ENCODE results near the gene MAGI2. TPM values are rescaled to one million over a fixed set of nuclear protein-coding genes. Genes with fewer than 3 reads are reported as not detected.
A peak's percentile ranks its signal among the peaks of the same experiment; 100 is the strongest.
"Not testable (repeated sequence)": the region's sequence is repeated elsewhere in the genome, so short reads cannot be mapped to it uniquely, and the experiment has no call there.

The MAGI2 gene
- total and polyA plus RNA-seq, 2 donors (not counting 3 experiments of a cell fraction or from before 2014, with no cell fraction given): 0.28 to 6.0 TPM

DNA sequence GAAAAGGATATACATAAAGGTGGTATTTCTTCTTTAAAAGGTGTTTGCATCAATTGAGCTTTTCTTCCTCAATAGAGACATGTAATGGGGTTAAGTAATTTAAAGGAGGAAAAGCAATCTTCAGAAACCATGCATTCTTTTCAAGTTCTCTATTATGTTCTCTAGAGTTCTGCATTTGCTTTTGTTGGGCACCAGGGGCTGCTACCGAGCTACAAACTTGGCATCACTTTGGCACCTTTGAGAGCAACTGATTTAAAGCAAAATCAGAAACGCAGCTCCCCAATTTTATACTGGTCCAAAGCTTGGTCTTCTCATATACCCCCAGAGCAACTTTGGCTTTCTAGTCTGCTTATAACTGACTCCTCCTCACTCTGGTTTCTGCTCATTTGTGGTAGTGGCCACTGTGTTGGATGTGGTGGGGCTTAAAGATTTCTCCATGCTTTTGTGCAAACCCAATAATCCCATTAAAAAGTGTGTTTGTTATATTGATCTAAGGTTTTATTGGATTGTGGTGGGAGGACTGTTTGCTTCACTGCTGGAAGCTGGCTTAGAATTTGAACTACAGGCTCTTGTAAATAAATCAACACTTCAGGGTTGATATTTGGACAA, 942.8 kb downstream of the MAGI2 start:
- no peak overlapping the region for H3K27ac ChIP-seq (ENCODE audit: insufficient read depth, low read depth, low read length)
- dilution Hi-C loops (cut with MboI; ENCODE audit: extremely low pct_ligation_motif_present, low sequenced_read_pairs): no loop called here
- H3K9ac ChIP-seq (replicated peaks; ENCODE audit: extremely low read depth, insufficient read depth, low read length): no peak overlapping the region
- no peaks in the 10 kb centered on the region for H4K20me1 ChIP-seq (replicated peaks; ENCODE audit: control insufficient read depth, extremely low read depth, insufficient read depth, low read length)
- TF ChIP-seq, protein P1, sequence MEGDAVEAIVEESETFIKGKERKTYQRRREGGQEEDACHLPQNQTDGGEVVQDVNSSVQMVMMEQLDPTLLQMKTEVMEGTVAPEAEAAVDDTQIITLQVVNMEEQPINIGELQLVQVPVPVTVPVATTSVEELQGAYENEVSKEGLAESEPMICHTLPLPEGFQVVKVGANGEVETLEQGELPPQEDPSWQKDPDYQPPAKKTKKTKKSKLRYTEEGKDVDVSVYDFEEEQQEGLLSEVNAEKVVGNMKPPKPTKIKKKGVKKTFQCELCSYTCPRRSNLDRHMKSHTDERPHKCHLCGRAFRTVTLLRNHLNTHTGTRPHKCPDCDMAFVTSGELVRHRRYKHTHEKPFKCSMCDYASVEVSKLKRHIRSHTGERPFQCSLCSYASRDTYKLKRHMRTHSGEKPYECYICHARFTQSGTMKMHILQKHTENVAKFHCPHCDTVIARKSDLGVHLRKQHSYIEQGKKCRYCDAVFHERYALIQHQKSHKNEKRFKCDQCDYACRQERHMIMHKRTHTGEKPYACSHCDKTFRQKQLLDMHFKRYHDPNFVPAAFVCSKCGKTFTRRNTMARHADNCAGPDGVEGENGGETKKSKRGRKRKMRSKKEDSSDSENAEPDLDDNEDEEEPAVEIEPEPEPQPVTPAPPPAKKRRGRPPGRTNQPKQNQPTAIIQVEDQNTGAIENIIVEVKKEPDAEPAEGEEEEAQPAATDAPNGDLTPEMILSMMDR (IDR thresholded peaks at IDR 0.05; ENCODE audit: extremely low read depth in 1 of 2, insufficient read depth in 1 of 2, low read depth in 1 of 2, low read length in 2 of 2): peak; percentile 63 to 69
- TF ChIP-seq JUN (IDR thresholded peaks at IDR 0.05; ENCODE audit: borderline replicate concordance, insufficient read depth, insufficient read length, low read depth) (no peak), FOS (IDR thresholded peaks at IDR 0.05; ENCODE audit: borderline replicate concordance, insufficient read depth, low read length) (no peak)
- DNase-seq (ENCODE audit: low read depth, low spot score) (peak; percentile 49), FAIRE-seq (peak; percentile 18)
- H3K4me1 ChIP-seq (ENCODE audit: control insufficient read depth, extremely low read depth, insufficient read depth, low read length): no peaks in the 10 kb centered on the region
- H3K27me3 ChIP-seq (ENCODE audit: control insufficient read depth in 2 of 2, insufficient read depth in 2 of 2, low read length in 2 of 2): no peaks in the 10 kb centered on the region
- ChIA-PET CTCF (interaction anchor here (0.7 to 1.4 kb wide), 12 partner anchors 10 to 1536 kb away, joined by 3 to 43 read pairs (median 4); no protein-coding TSS in a partner anchor), POLR2A (no interaction called here)
- no peak overlapping the region for H2AFZ ChIP-seq (ENCODE audit: low read depth, low read length)
- H3K36me3 ChIP-seq (ENCODE audit: control insufficient read depth in 2 of 2, extremely low read depth in 1 of 2, insufficient read depth in 2 of 2, low read length in 2 of 2): no peaks in the 10 kb centered on the region
- H3K4me3 ChIP-seq (replicated peaks in 1 of 3; ENCODE audit: insufficient read depth in 1 of 3, low read depth in 1 of 3, low read length in 3 of 3): no peak overlapping the region
- no peaks in the 10 kb centered on the region for H3K79me2 ChIP-seq (ENCODE audit: control insufficient read depth, insufficient read depth, low read length)
- BruUV-seq (replicated peaks): no TSS peak
- intact Hi-C loops (cut with micrococcal nuclease): loop anchor here (1.0 to 2.0 kb wide), 2 partner anchors 667 to 772 kb away; no protein-coding TSS in a partner anchor
- no peaks in the 10 kb centered on the region for H3K9me3 ChIP-seq (replicated peaks; ENCODE audit: control insufficient read depth, insufficient read depth, low read length)
- no peak overlapping the region for H3K4me2 ChIP-seq (ENCODE audit: insufficient read depth, low read length)
- no peaks in the 10 kb centered on the region for H3K9me1 ChIP-seq (replicated peaks; ENCODE audit: control insufficient read depth, extremely low read depth, insufficient read depth, low read length)

DNA sequence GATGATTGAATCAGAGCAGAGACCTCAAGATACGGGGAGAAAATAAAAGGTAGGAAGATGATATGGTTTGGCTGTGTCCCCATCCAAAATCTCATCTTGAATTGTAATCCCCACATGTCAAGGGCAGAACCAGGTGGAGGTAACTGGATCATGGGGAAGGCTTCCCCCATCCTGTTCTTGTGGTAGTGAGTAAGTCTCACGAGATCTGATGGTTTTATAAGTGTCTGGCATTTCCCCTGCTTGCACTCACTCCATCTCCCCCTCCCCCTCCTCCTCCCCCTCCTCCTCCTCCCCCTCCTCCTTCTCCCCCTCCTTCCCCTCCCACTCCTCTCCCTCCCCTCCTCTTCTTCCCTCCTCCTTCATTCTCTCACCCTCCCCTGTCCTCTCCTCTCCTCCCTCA, 950.2 kb downstream of the MAGI2 start:
- H2AFZ ChIP-seq (ENCODE audit: low read depth, low read length); BruUV-seq (replicated peaks); dilution Hi-C loops (cut with MboI; ENCODE audit: extremely low pct_ligation_motif_present, low sequenced_read_pairs); H3K36me3 ChIP-seq (ENCODE audit: control insufficient read depth in 2 of 2, extremely low read depth in 1 of 2, insufficient read depth in 2 of 2, low read length in 2 of 2); CTCF ChIA-PET; intact Hi-C loops (cut with micrococcal nuclease); H4K20me1 ChIP-seq (replicated peaks; ENCODE audit: control insufficient read depth, extremely low read depth, insufficient read depth, low read length); H3K27ac ChIP-seq (ENCODE audit: insufficient read depth, low read depth, low read length); H3K4me1 ChIP-seq (ENCODE audit: control insufficient read depth, extremely low read depth, insufficient read depth, low read length); H3K9me3 ChIP-seq (replicated peaks; ENCODE audit: control insufficient read depth, insufficient read depth, low read length); H3K79me2 ChIP-seq (ENCODE audit: control insufficient read depth, insufficient read depth, low read length); DNase-seq (ENCODE audit: low read depth, low spot score); POLR2A ChIA-PET; H3K9ac ChIP-seq (replicated peaks; ENCODE audit: extremely low read depth, insufficient read depth, low read length); H3K9me1 ChIP-seq (replicated peaks; ENCODE audit: control insufficient read depth, extremely low read depth, insufficient read depth, low read length); H3K4me2 ChIP-seq (ENCODE audit: insufficient read depth, low read length); H3K27me3 ChIP-seq (ENCODE audit: control insufficient read depth in 2 of 2, insufficient read depth in 2 of 2, low read length in 2 of 2); H3K4me3 ChIP-seq (replicated peaks in 1 of 3; ENCODE audit: insufficient read depth in 1 of 3, low read depth in 1 of 3, low read length in 3 of 3); FAIRE-seq: not testable (repeated sequence)
